ENCODE results near the gene TNNI2. TPM values are rescaled to one million over a fixed set of nuclear protein-coding genes. Genes with fewer than 3 reads are reported as not detected.
A peak's percentile ranks its signal among the peaks of the same experiment; 100 is the strongest.

TNNI2 gene
- polyA plus RNA-seq, 1 donor (not counting 4 experiments of a cell fraction or from before 2014, with no cell fraction given): 10.7 TPM

DNA sequence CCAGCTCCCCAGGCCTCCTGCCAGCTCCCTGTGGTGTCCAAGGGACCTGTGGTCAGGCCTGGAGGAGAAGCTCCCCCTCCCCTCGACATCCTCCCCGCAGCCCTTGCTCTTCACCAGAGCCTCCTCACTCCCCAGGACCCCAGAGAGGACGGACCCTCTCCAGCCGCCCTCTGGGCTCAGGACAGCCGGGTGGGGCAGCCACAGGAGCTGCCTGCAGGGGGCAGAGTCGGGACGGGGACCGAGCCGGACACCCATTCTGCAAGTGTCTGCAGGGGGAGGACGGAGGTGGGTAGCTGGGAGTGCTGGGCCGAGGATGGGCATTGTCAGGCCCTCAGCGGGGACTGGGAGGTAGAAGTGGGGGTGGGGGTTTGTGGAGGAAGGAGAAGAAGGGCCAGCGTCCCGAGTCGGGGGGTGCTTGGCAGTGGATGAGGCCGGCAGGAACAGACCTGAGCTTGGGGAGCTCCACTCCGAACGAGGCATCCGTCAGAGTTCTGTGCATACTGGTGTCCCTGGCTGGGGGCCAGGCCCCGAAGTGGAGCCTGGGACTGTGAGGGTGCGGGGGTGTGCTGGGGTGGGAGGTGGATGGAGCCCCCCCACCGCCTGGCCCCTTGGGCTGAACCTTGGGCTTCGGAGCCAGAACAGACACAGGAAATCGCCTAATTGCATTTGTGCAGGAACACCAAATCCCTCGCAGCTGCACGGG is 37.7 kb downstream of the TNNI2 start:
- FAIRE-seq (peak; percentile 43), DNase-seq (ENCODE audit: low read depth, low spot score) (no peak)
- Histone ChIP-seq H2AFZ (ENCODE audit: control insufficient read depth, low read length) (peak overlapping the region; percentile 12), H3K27me3 (ENCODE audit: control insufficient read depth, extremely low read depth, insufficient read depth, low read length) (peaks cover 8% of the 10 kb centered on the region), H3K9ac (ENCODE audit: control insufficient read depth, extremely low read depth, insufficient read depth, low read length) (no peak overlapping the region), H3K4me1 (ENCODE audit: control insufficient read depth, extremely low read depth, insufficient read depth, low read length) (peaks cover 30% of the 10 kb centered on the region), H3K4me2 (ENCODE audit: control insufficient read depth, extremely low read depth, insufficient read depth, low read depth, low read length) (no peak overlapping the region), H4K20me1 (ENCODE audit: control insufficient read depth, extremely low read depth, insufficient read depth, low read length) (no peaks in the 10 kb centered on the region), H3K27ac (ENCODE audit: control insufficient read depth, insufficient read depth, low read length) (no peak overlapping the region), H3K79me2 (ENCODE audit: control insufficient read depth, insufficient read depth, low read length) (no peaks in the 10 kb centered on the region), H3K9me1 (ENCODE audit: control insufficient read depth, extremely low read depth, insufficient read depth, low read length) (no peaks in the 10 kb centered on the region), H3K36me3 (ENCODE audit: control insufficient read depth in 2 of 2, extremely low read depth in 1 of 2, insufficient read depth in 2 of 2, low read length in 2 of 2) (no peaks in the 10 kb centered on the region), H3K4me3 (ENCODE audit: control insufficient read depth in 2 of 3, extremely low read depth in 1 of 3, insufficient read depth in 2 of 3, low read depth in 1 of 3, low read length in 3 of 3) (no peak overlapping the region), H3K9me3 (ENCODE audit: control insufficient read depth, low read depth, low read length) (no peaks in the 10 kb centered on the region)
- dilution Hi-C loops (cut with MboI; ENCODE audit: extremely low pct_ligation_motif_present, low sequenced_read_pairs): no loop called here
- TF ChIP-seq, protein P1, sequence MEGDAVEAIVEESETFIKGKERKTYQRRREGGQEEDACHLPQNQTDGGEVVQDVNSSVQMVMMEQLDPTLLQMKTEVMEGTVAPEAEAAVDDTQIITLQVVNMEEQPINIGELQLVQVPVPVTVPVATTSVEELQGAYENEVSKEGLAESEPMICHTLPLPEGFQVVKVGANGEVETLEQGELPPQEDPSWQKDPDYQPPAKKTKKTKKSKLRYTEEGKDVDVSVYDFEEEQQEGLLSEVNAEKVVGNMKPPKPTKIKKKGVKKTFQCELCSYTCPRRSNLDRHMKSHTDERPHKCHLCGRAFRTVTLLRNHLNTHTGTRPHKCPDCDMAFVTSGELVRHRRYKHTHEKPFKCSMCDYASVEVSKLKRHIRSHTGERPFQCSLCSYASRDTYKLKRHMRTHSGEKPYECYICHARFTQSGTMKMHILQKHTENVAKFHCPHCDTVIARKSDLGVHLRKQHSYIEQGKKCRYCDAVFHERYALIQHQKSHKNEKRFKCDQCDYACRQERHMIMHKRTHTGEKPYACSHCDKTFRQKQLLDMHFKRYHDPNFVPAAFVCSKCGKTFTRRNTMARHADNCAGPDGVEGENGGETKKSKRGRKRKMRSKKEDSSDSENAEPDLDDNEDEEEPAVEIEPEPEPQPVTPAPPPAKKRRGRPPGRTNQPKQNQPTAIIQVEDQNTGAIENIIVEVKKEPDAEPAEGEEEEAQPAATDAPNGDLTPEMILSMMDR (optimal IDR thresholded peaks at IDR 0.05 in 1 of 3, IDR thresholded peaks at IDR 0.05 in 1 of 3, conservative IDR thresholded peaks at IDR 0.05 in 1 of 3; ENCODE audit: extremely low read depth in 1 of 3, insufficient read depth in 2 of 3, low read length in 3 of 3): peak; percentile 61 to 87 (median 68)
- TF ChIP-seq EZH2 (IDR thresholded peaks at IDR 0.05; ENCODE audit: low read length): no peak

DNA sequence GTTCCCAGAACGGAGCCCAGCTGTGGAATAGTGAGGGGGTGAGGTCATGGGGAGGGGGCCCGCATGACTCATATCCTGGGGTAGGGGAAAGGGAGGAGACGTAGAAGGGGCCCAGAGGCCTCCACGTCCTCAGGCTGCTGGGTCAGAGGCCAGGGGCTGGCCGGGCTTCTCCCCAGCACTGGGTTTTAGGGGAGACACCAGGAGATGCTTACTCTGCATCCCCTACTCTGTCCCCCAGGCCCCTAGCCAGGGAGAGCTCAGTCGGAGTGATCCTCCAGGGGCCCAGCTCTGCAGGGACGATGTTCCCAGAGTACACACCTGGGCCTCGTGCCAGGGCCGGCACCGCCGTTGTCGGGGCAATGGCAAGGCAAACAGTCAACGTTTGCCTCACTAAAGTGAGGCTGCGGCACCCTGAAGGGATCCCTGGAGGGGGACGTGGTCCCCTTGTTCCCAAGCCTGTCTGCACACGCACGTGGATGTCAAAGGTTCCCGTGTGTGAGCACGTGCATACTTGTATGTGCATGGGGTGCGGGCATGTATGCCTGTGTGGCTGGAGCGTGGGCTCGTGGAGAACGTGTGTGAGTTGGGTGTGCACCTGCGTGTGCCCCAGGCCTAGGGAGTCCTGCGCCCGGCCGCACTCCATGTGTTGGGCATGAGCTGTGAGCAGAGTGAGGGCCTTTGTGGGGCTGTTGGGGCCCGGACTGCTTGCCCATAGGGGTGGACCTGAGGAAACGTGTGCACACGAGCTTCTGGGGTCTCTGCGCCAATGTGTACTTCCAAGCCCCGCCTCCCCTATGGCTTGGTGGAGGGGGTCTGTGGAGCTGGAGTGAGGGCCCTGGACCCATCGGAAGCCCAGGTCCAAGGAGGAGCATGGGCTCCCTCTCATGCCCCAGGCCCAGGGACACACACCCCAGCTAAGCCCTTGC is 38.7 kb downstream of the TNNI2 start:
- no peak for DNase-seq (ENCODE audit: low read depth, low spot score)
- peaks cover 6% of the 10 kb centered on the region for H3K27me3 ChIP-seq (ENCODE audit: control insufficient read depth, extremely low read depth, insufficient read depth, low read length)

More for the DNA sequence above, 38.7 kb downstream of the TNNI2 start:
- Histone ChIP-seq H3K9ac (ENCODE audit: control insufficient read depth, extremely low read depth, insufficient read depth, low read length) (no peak overlapping the region), H3K4me3 (ENCODE audit: control insufficient read depth in 2 of 3, extremely low read depth in 1 of 3, insufficient read depth in 2 of 3, low read depth in 1 of 3, low read length in 3 of 3) (no peak overlapping the region), H3K4me1 (ENCODE audit: control insufficient read depth, extremely low read depth, insufficient read depth, low read length) (peaks cover 30% of the 10 kb centered on the region), H3K9me1 (ENCODE audit: control insufficient read depth, extremely low read depth, insufficient read depth, low read length) (no peaks in the 10 kb centered on the region), H3K9me3 (ENCODE audit: control insufficient read depth, low read depth, low read length) (no peaks in the 10 kb centered on the region), H3K36me3 (ENCODE audit: control insufficient read depth in 2 of 2, extremely low read depth in 1 of 2, insufficient read depth in 2 of 2, low read length in 2 of 2) (no peaks in the 10 kb centered on the region), H2AFZ (ENCODE audit: control insufficient read depth, low read length) (no peak overlapping the region), H3K27ac (ENCODE audit: control insufficient read depth, insufficient read depth, low read length) (no peak overlapping the region), H4K20me1 (ENCODE audit: control insufficient read depth, extremely low read depth, insufficient read depth, low read length) (no peaks in the 10 kb centered on the region), H3K79me2 (ENCODE audit: control insufficient read depth, insufficient read depth, low read length) (no peaks in the 10 kb centered on the region), H3K4me2 (ENCODE audit: control insufficient read depth, extremely low read depth, insufficient read depth, low read depth, low read length) (no peak overlapping the region)
- peak; percentile 32 for FAIRE-seq
- dilution Hi-C loops (cut with MboI; ENCODE audit: extremely low pct_ligation_motif_present, low sequenced_read_pairs): no loop called here
- TF ChIP-seq EZH2 (IDR thresholded peaks at IDR 0.05; ENCODE audit: low read length): no peak
- TF ChIP-seq, protein P1 (optimal IDR thresholded peaks at IDR 0.05 in 1 of 3, IDR thresholded peaks at IDR 0.05 in 1 of 3, conservative IDR thresholded peaks at IDR 0.05 in 1 of 3; ENCODE audit: extremely low read depth in 1 of 3, insufficient read depth in 2 of 3, low read length in 3 of 3): no peak
